Neural crest cell (in vitro differentiated cells): ENCODE measurements around the gene AAR2. TPM values are rescaled to one million over a fixed set of nuclear protein-coding genes. Genes with fewer than 3 reads are reported as not detected.

Experiments used
- DNase-seq: peaks from one replicate; pipeline ENCODE4 v3.0.0; 2021; ENCODE audit warnings: low read depth, mixed read lengths, low spot score
- H3K27ac Mint-ChIP-seq: one replicate; pipeline ENCODE4 v1.8.0; 2021; ENCODE audit warnings: mild to moderate bottlenecking, mixed read lengths; ENCODE audit not compliant: unreplicated experiment
- H3K27me3 Mint-ChIP-seq: 2 replicates; pipeline ENCODE4 v1.8.0; 2021; ENCODE audit warnings: low read depth, mild to moderate bottlenecking, mixed read lengths
- H3K36me3 Mint-ChIP-seq: 2 replicates; pipeline ENCODE4 v1.8.0; 2021; ENCODE audit warnings: low read depth, mild to moderate bottlenecking, mixed read lengths
- H3K4me1 Mint-ChIP-seq: 2 replicates; pipeline ENCODE4 v1.8.0; 2021; ENCODE audit warnings: mixed read lengths
- H3K4me3 Mint-ChIP-seq: one replicate; pipeline ENCODE4 v1.8.0; 2021; ENCODE audit warnings: mild to moderate bottlenecking, mixed read lengths
- H3K9me3 Mint-ChIP-seq: 2 replicates; pipeline ENCODE4 v1.8.0; 2021; ENCODE audit warnings: mixed read lengths
- CTCF ChIP-seq: fragments of 200-600 bp; sonication (generic); conservative IDR thresholded peaks from 2 replicates; pipeline ENCODE4 v1.5.0; 2021; ENCODE audit warnings: antibody characterized with exemption, mild to moderate bottlenecking
- total RNA-seq: library from RNA; stranded (reverse); gene quantifications from 2 replicates; pipeline ENCODE4 v1.2.1, GENCODE V29; 2021

AAR2 gene
- total RNA-seq, 1 donor from 2014 or later, result 33.0 TPM

GRCh38 chr20:36230019-36230418, 6.3 kb upstream of the AAR2 start:
- no peak for DNase-seq
- Mint-ChIP-seq H3K27me3 (no peaks in the 10 kb centered on the region), H3K36me3 (no peaks in the 10 kb centered on the region), H3K9me3 (no peaks in the 10 kb centered on the region), H3K4me3 (no peak overlapping the region), H3K27ac (no peak overlapping the region), H3K4me1 (no peaks in the 10 kb centered on the region)
- TF ChIP-seq CTCF, result no peak

- Mint-ChIP-seq H3K4me1 (peaks cover 7% of the 10 kb centered on the region), H3K27ac (no peak overlapping the region), H3K36me3 (no peaks in the 10 kb centered on the region), H3K9me3 (no peaks in the 10 kb centered on the region), H3K27me3 (no peaks in the 10 kb centered on the region), H3K4me3 (no peak overlapping the region)
- TF ChIP-seq CTCF, result no peak
- no peak for DNase-seq
Observed at GRCh38 chr20:36231331-36231730, 4.9 kb upstream of the AAR2 start.

DNA sequence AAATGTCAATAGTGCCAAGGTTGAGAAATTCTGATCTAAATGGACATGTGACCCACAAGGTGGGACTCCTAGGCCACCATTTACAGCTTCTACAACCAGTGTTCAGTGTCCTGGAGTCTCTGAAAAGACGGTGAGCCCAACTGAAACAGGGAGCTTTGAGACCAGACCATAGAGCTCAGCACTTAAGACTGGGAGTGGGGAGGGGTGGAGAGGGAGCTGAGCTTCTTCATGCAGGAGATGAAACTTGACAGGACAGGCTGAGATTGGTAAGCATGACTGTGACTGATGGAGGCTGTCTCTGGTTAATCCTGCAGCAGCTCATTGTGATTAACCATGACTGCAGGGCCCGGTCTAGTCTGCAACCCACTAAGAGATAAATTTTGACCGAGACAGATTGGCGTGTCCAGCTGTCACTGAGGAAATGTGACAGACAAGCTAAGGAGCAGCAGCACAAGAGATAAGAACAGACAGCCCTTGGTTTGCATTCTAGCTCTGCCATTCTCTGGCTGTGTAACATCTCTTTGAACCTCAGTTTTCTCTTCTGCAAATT, 1.4 kb upstream of the AAR2 start:
- H3K4me3 Mint-ChIP-seq, result peak overlapping the region; percentile 68
- no peak overlapping the region for H3K27ac Mint-ChIP-seq
- no peaks in the 10 kb centered on the region for H3K9me3 Mint-ChIP-seq
- no peaks in the 10 kb centered on the region for H3K27me3 Mint-ChIP-seq
- TF ChIP-seq CTCF, result no peak
- no peaks in the 10 kb centered on the region for H3K36me3 Mint-ChIP-seq
- no peak for DNase-seq
- H3K4me1 Mint-ChIP-seq, result peaks cover 27% of the 10 kb centered on the region

- Mint-ChIP-seq H3K9me3 (no peaks in the 10 kb centered on the region), H3K36me3 (no peaks in the 10 kb centered on the region), H3K4me1 (peaks cover 27% of the 10 kb centered on the region), H3K4me3 (peak overlapping the region; percentile 96), H3K27me3 (no peaks in the 10 kb centered on the region), H3K27ac (peak overlapping the region; percentile 99)
- TF ChIP-seq CTCF, result no peak
- DNase-seq, result no peak
Observed at GRCh38 chr20:36236786-36237121, 476 bp downstream of the AAR2 start.

GRCh38 chr20:36237477-36237876, 1.2 kb downstream of the AAR2 start:
- no peaks in the 10 kb centered on the region for H3K27me3 Mint-ChIP-seq
- H3K4me1 Mint-ChIP-seq, result peaks cover 27% of the 10 kb centered on the region
- TF ChIP-seq CTCF, result no peak
- DNase-seq, result no peak
- H3K4me3 Mint-ChIP-seq, result peak overlapping the region; percentile 96
- H3K9me3 Mint-ChIP-seq, result no peaks in the 10 kb centered on the region
- H3K36me3 Mint-ChIP-seq, result no peaks in the 10 kb centered on the region
- no peak overlapping the region for H3K27ac Mint-ChIP-seq

GRCh38 chr20:36238153-36238552, 1.9 kb downstream of the AAR2 start:
- DNase-seq, result no peak
- TF ChIP-seq CTCF, result no peak
- no peak overlapping the region for H3K27ac Mint-ChIP-seq
- no peaks in the 10 kb centered on the region for H3K36me3 Mint-ChIP-seq
- H3K4me1 Mint-ChIP-seq, result peaks cover 27% of the 10 kb centered on the region
- no peaks in the 10 kb centered on the region for H3K9me3 Mint-ChIP-seq
- H3K27me3 Mint-ChIP-seq, result no peaks in the 10 kb centered on the region
- H3K4me3 Mint-ChIP-seq, result peak overlapping the region; percentile 74
